Mucosa of descending colon (tissue), 3 donors: ENCODE data around the gene SLC9A3. TPM values are rescaled to one million over a fixed set of nuclear protein-coding genes. Genes with fewer than 3 reads are reported as not detected.

Experiments
- ATAC-seq: fragments of 200-7000 bp; cut with Tn5 transposase; one replicate; pipeline ENCODE4 v1.9.1; 2020; ENCODE audit warnings: mild to moderate bottlenecking, moderate library complexity
- DNase-seq, 3 donors: peaks; one replicate each; pipeline ENCODE4 v3.0.0-alpha.2; 2020
- H3K36me3 ChIP-seq: fragments of 200-600 bp; one replicate; pipeline ENCODE4 v1.8.0; 2021; ENCODE audit warnings: low read depth, mild to moderate bottlenecking
- H3K4me1 ChIP-seq: fragments of 200-600 bp; one replicate; pipeline ENCODE4 v1.8.0; 2021; ENCODE audit warnings: low read depth, mild to moderate bottlenecking
- H3K4me3 ChIP-seq: fragments of 200-600 bp; one replicate; pipeline ENCODE4 v1.8.0; 2021; ENCODE audit warnings: mild to moderate bottlenecking
- H3K9me3 ChIP-seq: fragments of 200-600 bp; one replicate; pipeline ENCODE4 v1.8.0; 2021; ENCODE audit warnings: mild to moderate bottlenecking
- CTCF ChIP-seq: fragments of 200-600 bp; IDR thresholded peaks from one replicate; pipeline ENCODE4 v1.8.0; 2022; ENCODE audit warnings: antibody characterized with exemption, mild to moderate bottlenecking
- intact Hi-C, 2 donors: fragments of 100-400 bp; cut with DNase I in 1 of 2; cut with micrococcal nuclease in 1 of 2; formaldehyde crosslinking; loops; one replicate each; pipeline versions ENCODE4 v1.11.0 to v1.11.1; 2022; cut with DNase I, micrococcal nuclease
- total RNA-seq, 3 donors: library from RNA; stranded (reverse); fragmentation: NEBNext Ultra II Directional in 2 of 3; extraction: Animal tissue kit (Norgen Biotek cat#: 25700) in 2 of 3; gene quantifications; one replicate each; pipeline versions ENCODE4 v1.2.1 to v1.2.4, GENCODE V29; 2021 to 2023
- donor health status: DM: no; HTN: no; CAD: no; lungs with moderate emphysema.
- donor health status: DM: no; HTN: no; CAD: no.
- donor health status: DM: no; HTN: yes; CAD: no.

Gene SLC9A3
- total RNA-seq, 3 donors from 2014 or later, result 29.2 to 272 (median 77.7) TPM

- Histone ChIP-seq H3K4me3 (no peak overlapping the region), H3K36me3 (no peaks in the 10 kb centered on the region), H3K9me3 (no peaks in the 10 kb centered on the region), H3K4me1 (peaks cover 3% of the 10 kb centered on the region)
- no peak for TF ChIP-seq CTCF
- DNase-seq (no peak), ATAC-seq (peak; percentile 16)
- intact Hi-C loops, result no loop called here
Observed at GRCh38 chr5:568061-568781, 44.0 kb upstream of the SLC9A3 start.

- intact Hi-C loops, result no loop called here
- no peaks in the 10 kb centered on the region for H3K9me3 ChIP-seq
- H3K36me3 ChIP-seq, result no peaks in the 10 kb centered on the region
- DNase-seq (no peak), ATAC-seq (peak; percentile 16)
- no peak overlapping the region for H3K4me3 ChIP-seq
- no peak for TF ChIP-seq CTCF
- peaks cover 3% of the 10 kb centered on the region for H3K4me1 ChIP-seq
Observed at GRCh38 chr5:567664-568060, 43.4 kb upstream of the SLC9A3 start.

GRCh38 chr5:566636-567309, 42.5 kb upstream of the SLC9A3 start:
- Histone ChIP-seq H3K9me3 (no peaks in the 10 kb centered on the region), H3K4me1 (peaks cover 3% of the 10 kb centered on the region), H3K4me3 (no peak overlapping the region), H3K36me3 (no peaks in the 10 kb centered on the region)
- intact Hi-C loops, result no loop called here
- DNase-seq (no peak), ATAC-seq (no peak)
- no peak for TF ChIP-seq CTCF

- DNase-seq (peak in 2 of 3 donors; percentile 54 to 57), ATAC-seq (peak; percentile 73)
- Histone ChIP-seq H3K36me3 (no peaks in the 10 kb centered on the region), H3K4me3 (no peak overlapping the region), H3K9me3 (no peaks in the 10 kb centered on the region), H3K4me1 (peaks cover 3% of the 10 kb centered on the region)
- intact Hi-C loops, result no loop called here
- no peak for TF ChIP-seq CTCF
Observed at GRCh38 chr5:565782-566440, 41.7 kb upstream of the SLC9A3 start.

- no peak for DNase-seq
- ATAC-seq, result no peak
- no peak for TF ChIP-seq CTCF
- Histone ChIP-seq H3K36me3 (no peaks in the 10 kb centered on the region), H3K4me1 (peaks cover 11% of the 10 kb centered on the region), H3K4me3 (no peak overlapping the region), H3K9me3 (no peaks in the 10 kb centered on the region)
- intact Hi-C loops, result no loop called here
Observed at GRCh38 chr5:561408-561807, 37.2 kb upstream of the SLC9A3 start.
